Activated T-cell treated with anti-CD3 and anti-CD28 coated beads for 1 hour (primary cell): ENCODE results near the gene DEGS1.
A peak's percentile ranks its signal among the peaks of the same experiment; 100 is the strongest.
"Not testable (repeated sequence)": the region's sequence is repeated elsewhere in the genome, so short reads cannot be mapped to it uniquely, and the experiment has no call there.

Experiments
- DNase-seq: peaks from one replicate; pipeline ENCODE4 v3.0.0-alpha.2; 2020; ENCODE audit warnings: low read depth

The DEGS1 gene

GRCh38 chr1:224180783-224181452 lies 2.1 kb upstream of the DEGS1 start:
- DNase-seq: no peak

GRCh38 chr1:224181453-224181810 lies 1.6 kb upstream of the DEGS1 start:
- DNase-seq: no peak

GRCh38 chr1:224182057-224182865 lies 779 bp upstream of the DEGS1 start:
- peak; percentile 27 for DNase-seq

GRCh38 chr1:224183591-224184312 lies 712 bp downstream of the DEGS1 start:
- peak; percentile 35 for DNase-seq

- no peak for DNase-seq
These were observed 2.2 kb downstream of the DEGS1 start for GRCh38 chr1:224185208-224185607.

- no peak for DNase-seq
These were observed 5.2 kb downstream of the DEGS1 start for GRCh38 chr1:224188286-224188685.

- DNase-seq: no peak
These were observed 6.5 kb downstream of the DEGS1 start for GRCh38 chr1:224189561-224189960.

- no peak for DNase-seq
These were observed 9.2 kb downstream of the DEGS1 start for GRCh38 chr1:224192082-224192788.

GRCh38 chr1:224193319-224193966 lies 10.4 kb downstream of the DEGS1 start:
- DNase-seq: no peak

- DNase-seq: no peak
These were observed 14.0 kb downstream of the DEGS1 start for GRCh38 chr1:224196813-224197600.

- no peak for DNase-seq
These were observed 15.5 kb downstream of the DEGS1 start for GRCh38 chr1:224198572-224198971.

GRCh38 chr1:224199679-224200078 lies 16.6 kb downstream of the DEGS1 start:
- DNase-seq: no peak

- DNase-seq: no peak
These were observed 18.3 kb downstream of the DEGS1 start for GRCh38 chr1:224201383-224201782.

GRCh38 chr1:224201853-224202252 lies 18.8 kb downstream of the DEGS1 start:
- DNase-seq: no peak

- no peak for DNase-seq
These were observed 20.4 kb downstream of the DEGS1 start for GRCh38 chr1:224203243-224204016.

- no peak for DNase-seq
These were observed 22.4 kb downstream of the DEGS1 start for GRCh38 chr1:224205438-224205840.

- DNase-seq: not testable (repeated sequence)
These were observed 23.0 kb downstream of the DEGS1 start for GRCh38 chr1:224205931-224206538.

- no peak for DNase-seq
These were observed 28.3 kb downstream of the DEGS1 start for GRCh38 chr1:224211206-224211962.

GRCh38 chr1:224212618-224213061 lies 29.6 kb downstream of the DEGS1 start:
- no peak for DNase-seq
